Measurements from ENCODE around the gene CXorf38.

DNA sequence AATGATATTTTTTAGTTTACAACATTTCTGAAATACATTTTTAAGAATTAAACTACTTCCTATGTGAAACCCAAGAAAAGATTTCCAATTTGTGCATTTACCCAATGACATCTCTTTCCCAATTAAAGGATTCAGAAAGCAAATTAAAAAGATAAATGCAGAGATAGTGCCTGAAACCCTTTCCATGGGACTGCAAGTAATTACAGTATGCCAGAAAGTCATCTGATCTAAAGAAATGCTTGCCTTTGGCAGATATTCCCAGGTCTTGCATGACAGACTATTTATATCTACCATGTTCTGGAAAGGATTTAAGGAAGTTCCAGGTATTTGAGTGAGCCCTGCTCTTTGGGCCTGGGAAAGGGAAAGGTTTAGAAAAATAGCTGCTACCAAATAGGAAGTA is 41.6 kb upstream of the CXorf38 start:
- TF ChIP-seq POLR2A (IDR thresholded peaks at IDR 0.05; ENCODE audit: low read depth, low read length) (no peak), POLR2AphosphoS5 (IDR thresholded peaks at IDR 0.05; ENCODE audit: low read depth, low read length) (no peak)
